ENCODE results near the gene FMNL2. TPM values are rescaled to one million over a fixed set of nuclear protein-coding genes. Genes with fewer than 3 reads are reported as not detected.

FMNL2 gene
- total RNA-seq, 1 donor from 2014 or later: 41.7 TPM

- no peak for DNase-seq (ENCODE audit: low spot score)
- no peaks in the 10 kb centered on the region for H3K9me3 Mint-ChIP-seq (ENCODE audit: unreplicated experiment)
- no peak overlapping the region for H3K27ac Mint-ChIP-seq (ENCODE audit: unreplicated experiment)
- peaks cover 10% of the 10 kb centered on the region for H3K4me1 Mint-ChIP-seq (ENCODE audit: unreplicated experiment)
- H3K27me3 Mint-ChIP-seq (ENCODE audit: unreplicated experiment): peaks cover 1% of the 10 kb centered on the region
- no peak overlapping the region for H3K4me3 Mint-ChIP-seq (ENCODE audit: unreplicated experiment)
- no peak for TF ChIP-seq CTCF (IDR thresholded peaks at IDR 0.05; ENCODE audit: unreplicated experiment)
- no peaks in the 10 kb centered on the region for H3K36me3 Mint-ChIP-seq (ENCODE audit: low read depth, unreplicated experiment)
Observed at GRCh38 chr2:152396051-152396511, 61.1 kb downstream of the FMNL2 start.

GRCh38 chr2:152396763-152397162 lies 61.8 kb downstream of the FMNL2 start:
- Mint-ChIP-seq H3K9me3 (ENCODE audit: unreplicated experiment) (no peaks in the 10 kb centered on the region), H3K36me3 (ENCODE audit: low read depth, unreplicated experiment) (no peaks in the 10 kb centered on the region), H3K4me1 (ENCODE audit: unreplicated experiment) (peaks cover 6% of the 10 kb centered on the region), H3K27ac (ENCODE audit: unreplicated experiment) (no peak overlapping the region), H3K27me3 (ENCODE audit: unreplicated experiment) (peaks cover 1% of the 10 kb centered on the region), H3K4me3 (ENCODE audit: unreplicated experiment) (no peak overlapping the region)
- no peak for TF ChIP-seq CTCF (IDR thresholded peaks at IDR 0.05; ENCODE audit: unreplicated experiment)
- no peak for DNase-seq (ENCODE audit: low spot score)

- no peak for DNase-seq (ENCODE audit: low spot score)
- no peaks in the 10 kb centered on the region for H3K9me3 Mint-ChIP-seq (ENCODE audit: unreplicated experiment)
- peaks cover 2% of the 10 kb centered on the region for H3K27me3 Mint-ChIP-seq (ENCODE audit: unreplicated experiment)
- H3K36me3 Mint-ChIP-seq (ENCODE audit: low read depth, unreplicated experiment): no peaks in the 10 kb centered on the region
- H3K4me1 Mint-ChIP-seq (ENCODE audit: unreplicated experiment): peaks cover 18% of the 10 kb centered on the region
- no peak overlapping the region for H3K4me3 Mint-ChIP-seq (ENCODE audit: unreplicated experiment)
- no peak for TF ChIP-seq CTCF (IDR thresholded peaks at IDR 0.05; ENCODE audit: unreplicated experiment)
- H3K27ac Mint-ChIP-seq (ENCODE audit: unreplicated experiment): no peak overlapping the region
Observed at GRCh38 chr2:152399003-152399402, 64.0 kb downstream of the FMNL2 start.

GRCh38 chr2:152400607-152401214 lies 65.7 kb downstream of the FMNL2 start:
- no peak overlapping the region for H3K27ac Mint-ChIP-seq (ENCODE audit: unreplicated experiment)

More at GRCh38 chr2:152400607-152401214, 65.7 kb downstream of the FMNL2 start:
- no peak for TF ChIP-seq CTCF (IDR thresholded peaks at IDR 0.05; ENCODE audit: unreplicated experiment)
- Mint-ChIP-seq H3K9me3 (ENCODE audit: unreplicated experiment) (no peaks in the 10 kb centered on the region), H3K27me3 (ENCODE audit: unreplicated experiment) (peaks cover 2% of the 10 kb centered on the region), H3K4me3 (ENCODE audit: unreplicated experiment) (no peak overlapping the region), H3K4me1 (ENCODE audit: unreplicated experiment) (peaks cover 33% of the 10 kb centered on the region), H3K36me3 (ENCODE audit: low read depth, unreplicated experiment) (no peaks in the 10 kb centered on the region)
- DNase-seq (ENCODE audit: low spot score): no peak

Data from endothelial cell (in vitro differentiated cells).